Right lobe of liver (tissue), 4 donors: Measurements from ENCODE around the gene ELAPOR1.

Experiments used
- CTCF ChIP-seq, 4 donors: fragments of 200-600 bp in 3 of 4; fragments of 450-650 bp in 1 of 4; IDR thresholded peaks; one replicate each; pipeline versions ENCODE4 v1.5.1 to v1.8.0; 2016 to 2022; ENCODE audit warnings: antibody characterized with exemption in 4 of 4, mild to moderate bottlenecking in 2 of 4
- POLR2A ChIP-seq: fragments of 450-650 bp; IDR thresholded peaks from one replicate; pipeline ENCODE4 v1.6.1; 2017; ENCODE audit warnings: antibody characterized with exemption, mild to moderate bottlenecking
- donor health status: DM: no; HTN: no; CAD: no.
- donor health status: DM: no; HTN: no; CAD: no.
- donor health status: DM: no; HTN: yes; CAD: no.

- TF ChIP-seq CTCF (IDR thresholded peaks at IDR 0.05) = no peak
- TF ChIP-seq POLR2A = no peak
Observed at GRCh38 chr1:109118089-109118488, 4.2 kb downstream of the ELAPOR1 start.
